NCI-H1105 (cell line): ENCODE measurements around the gene L3MBTL4.
"Not testable (repeated sequence)": the region's sequence is repeated elsewhere in the genome, so short reads cannot be mapped to it uniquely, and the experiment has no call there.

Experiments
- DNase-seq: peaks from one replicate; lab custom pipeline; 2025; lab: John Stamatoyannopoulos, UW

L3MBTL4 gene

DNA sequence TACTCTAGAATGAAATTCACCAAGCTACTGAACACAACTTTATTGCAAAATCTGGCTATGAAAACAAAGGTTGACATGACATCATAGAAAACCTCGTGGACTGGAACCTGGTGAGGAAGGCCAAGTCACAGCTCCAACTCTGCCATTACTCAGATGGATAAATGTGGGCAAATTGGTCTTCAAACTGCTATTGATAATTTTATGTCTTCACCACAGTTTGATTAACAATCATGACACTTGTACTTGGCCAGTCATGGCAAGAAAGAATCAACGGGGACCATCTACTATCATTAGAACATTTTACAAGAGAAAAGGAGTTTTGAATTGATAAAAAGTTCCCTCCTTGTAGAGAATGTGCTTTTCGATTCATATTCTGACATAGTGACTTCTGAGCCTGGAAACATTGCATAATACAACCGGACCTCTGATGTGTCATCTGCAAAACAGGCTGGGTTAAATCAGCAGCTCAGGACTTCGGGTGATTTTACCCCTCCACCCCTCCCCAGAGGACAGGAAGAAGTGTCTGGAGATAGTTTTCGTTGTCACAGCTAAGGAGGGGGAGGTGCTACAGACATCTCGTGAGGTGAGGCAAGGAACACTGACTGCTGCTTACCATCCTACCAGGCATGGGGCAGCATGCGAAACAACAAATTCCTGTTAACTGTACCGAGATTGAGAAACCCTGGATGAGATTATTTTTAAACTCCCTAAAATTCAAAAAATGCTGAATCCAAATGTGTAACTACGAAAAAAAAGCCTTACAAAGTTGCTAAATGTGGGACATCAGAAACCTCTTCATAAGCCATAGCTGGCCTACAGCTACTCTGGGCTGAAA lies 8.4 kb downstream of the L3MBTL4 start:
- DNase-seq = no peak

GRCh38 chr18:6405237-6406074 lies 9.3 kb downstream of the L3MBTL4 start:
- DNase-seq = no peak

- DNase-seq = no peak
Observed at GRCh38 chr18:6404834-6405233, 9.9 kb downstream of the L3MBTL4 start.

DNA sequence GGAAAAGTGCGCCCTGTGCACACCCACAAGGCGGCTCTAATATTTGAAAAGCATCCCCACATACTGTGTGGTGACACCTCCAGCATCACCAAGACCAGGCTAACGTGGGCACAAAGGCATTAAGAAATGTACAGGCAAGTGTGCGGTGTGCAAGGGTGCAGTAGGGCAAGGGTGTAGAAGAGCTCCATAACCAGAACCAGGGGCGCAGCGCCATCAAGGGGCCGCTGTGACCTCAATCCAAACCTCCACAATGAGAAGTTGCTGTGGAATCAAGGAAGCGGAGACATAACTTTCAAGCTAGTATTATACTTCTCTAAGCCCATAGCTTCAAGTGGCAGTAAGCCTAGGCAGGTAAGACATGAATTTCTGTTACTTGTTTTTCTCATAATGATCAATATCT lies 13.0 kb downstream of the L3MBTL4 start:
- no peak for DNase-seq

DNA sequence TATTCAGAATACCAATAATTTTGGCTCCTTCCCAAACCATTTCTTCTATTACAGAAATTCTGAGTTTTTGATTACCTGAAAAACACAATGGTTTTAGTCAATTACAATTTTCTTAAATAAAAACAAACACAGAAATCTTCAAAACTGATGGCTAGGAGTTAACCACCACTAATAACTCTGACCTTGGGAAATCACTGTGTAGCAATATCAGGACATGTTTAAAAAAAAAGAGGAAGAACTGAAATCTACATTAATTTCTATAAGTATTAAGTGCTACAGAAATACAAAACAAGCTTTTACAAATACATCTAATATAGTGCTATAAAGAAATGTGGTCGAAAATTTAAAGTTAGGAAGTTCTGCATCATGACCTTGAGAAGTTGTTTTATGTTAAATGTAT lies 14.9 kb downstream of the L3MBTL4 start:
- no peak for DNase-seq

GRCh38 chr18:6397931-6398566 lies 16.7 kb downstream of the L3MBTL4 start:
- peak; percentile 22 for DNase-seq

- no peak for DNase-seq
Observed at GRCh38 chr18:6396847-6397246, 17.9 kb downstream of the L3MBTL4 start.

DNA sequence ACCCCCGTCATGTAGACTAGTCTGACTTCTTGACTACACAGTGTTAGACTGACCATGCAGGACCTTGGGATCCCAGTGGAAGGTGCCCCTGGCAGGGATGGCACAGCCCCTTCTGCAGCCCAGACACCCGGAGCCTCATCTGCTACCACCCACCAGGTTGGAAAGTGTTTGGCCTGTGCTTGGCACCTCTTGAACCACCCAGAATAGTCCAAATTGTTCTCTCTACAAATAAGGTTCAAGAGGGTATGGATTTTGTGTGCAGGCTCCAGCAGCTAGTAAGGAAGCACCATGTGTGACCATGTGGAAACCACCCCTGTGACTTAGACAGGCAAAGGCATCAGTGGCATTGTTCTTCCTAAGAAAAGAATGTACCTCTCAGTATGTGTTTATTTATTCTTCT lies 18.4 kb downstream of the L3MBTL4 start:
- no peak for DNase-seq

DNA sequence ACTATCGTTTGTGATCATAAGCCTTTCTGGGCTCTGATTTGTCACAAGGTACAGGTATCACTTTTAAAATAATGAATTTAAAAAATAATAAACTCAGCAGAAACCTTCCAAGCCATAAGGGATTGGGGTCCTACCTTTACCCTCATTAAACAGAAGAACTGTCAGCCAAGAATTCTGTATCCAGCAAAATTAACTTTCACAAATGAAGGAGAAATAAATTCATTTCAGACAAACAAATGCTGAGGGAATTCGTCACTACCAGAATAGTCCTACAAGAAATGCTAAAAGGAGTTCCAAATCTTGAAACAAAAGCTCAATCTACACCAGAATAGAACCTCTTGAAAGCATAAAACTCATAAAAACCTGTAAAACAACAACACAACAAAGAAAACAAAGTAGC lies 25.7 kb downstream of the L3MBTL4 start:
- no peak for DNase-seq

GRCh38 chr18:6382963-6383362 lies 31.7 kb downstream of the L3MBTL4 start:
- DNase-seq = no peak

DNA sequence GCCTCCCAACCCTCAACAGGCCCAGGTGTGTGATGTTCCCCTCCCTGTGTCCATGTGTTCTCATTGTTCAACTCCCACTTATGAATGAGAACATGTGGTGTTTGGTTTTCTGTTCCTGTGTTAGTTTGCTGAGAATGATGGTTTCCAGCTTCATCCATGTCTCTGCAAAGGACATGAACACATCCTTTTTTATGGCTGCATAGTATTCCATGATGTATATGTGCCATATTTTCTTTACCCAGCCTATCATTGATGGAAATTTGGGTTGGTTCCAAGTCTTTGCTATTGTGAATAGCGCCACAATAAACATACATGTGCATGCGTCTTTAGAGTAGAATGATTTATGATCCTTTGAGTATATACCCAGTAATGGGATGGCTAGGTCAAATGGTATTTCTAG lies 37.2 kb downstream of the L3MBTL4 start:
- not testable (repeated sequence) for DNase-seq

DNA sequence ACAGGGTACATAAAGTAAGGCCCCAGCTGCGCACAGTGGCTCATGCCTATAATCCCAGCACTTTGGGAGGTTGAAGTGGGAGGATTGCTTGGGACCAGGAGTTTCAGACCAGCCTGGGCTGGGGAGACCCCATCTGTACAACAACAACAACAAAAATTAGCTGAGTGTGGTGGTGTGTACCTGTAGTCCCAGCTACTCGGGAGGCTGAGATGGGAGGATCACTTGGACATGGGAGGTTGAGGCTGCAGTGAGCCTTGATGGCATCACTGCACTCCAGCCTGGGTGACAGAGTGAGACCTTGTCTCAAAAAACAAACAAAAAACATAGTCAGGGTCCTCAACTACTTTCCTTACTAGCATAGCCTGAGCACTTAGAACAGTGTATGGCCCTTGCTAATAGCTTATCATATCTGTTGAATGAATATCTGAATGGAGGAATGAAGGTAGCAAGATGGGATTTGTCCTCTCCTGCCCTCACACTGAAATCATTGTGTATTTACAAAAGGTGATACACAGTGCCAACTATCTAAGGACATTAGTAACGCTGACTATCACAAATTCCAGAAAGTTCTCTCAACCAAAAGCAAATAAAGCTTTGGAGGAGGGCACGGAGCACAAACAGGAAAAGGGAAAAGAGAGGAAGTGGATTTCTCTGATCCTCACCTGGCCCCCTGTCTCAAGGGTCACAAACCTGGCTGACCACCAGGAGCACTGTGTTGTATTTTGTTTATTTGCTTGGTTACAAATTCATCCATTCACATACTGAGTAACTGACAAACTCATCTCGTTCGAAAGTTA lies 38.1 kb downstream of the L3MBTL4 start:
- no peak for DNase-seq

DNA sequence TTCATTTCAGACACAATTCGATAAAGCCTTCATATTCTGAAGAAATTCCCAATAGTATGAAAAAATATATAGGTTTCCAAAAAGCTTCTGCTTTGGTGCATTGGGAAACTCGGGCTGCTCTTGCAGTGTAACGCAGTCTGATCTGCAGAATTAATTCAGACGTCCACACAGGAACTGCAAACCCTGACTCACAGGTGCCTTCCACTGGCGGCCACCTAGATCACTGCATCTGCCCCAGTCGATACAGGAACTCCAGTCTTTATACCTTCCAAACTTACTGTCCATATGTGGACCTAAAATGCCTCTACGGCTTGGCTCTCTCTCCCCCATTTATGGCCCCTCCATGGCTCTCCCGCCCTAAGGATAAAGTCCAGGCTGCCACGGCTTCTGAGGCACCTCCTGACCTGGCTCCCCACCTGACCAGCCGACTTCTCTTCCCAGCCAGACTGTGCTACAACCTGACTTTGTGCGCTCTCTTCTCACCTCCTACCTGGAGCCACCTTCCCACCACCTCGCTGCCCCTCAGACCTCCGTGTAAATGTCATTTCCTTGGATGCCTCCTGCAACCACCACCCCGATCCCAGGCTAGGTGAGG lies 39.7 kb downstream of the L3MBTL4 start:
- no peak for DNase-seq

DNA sequence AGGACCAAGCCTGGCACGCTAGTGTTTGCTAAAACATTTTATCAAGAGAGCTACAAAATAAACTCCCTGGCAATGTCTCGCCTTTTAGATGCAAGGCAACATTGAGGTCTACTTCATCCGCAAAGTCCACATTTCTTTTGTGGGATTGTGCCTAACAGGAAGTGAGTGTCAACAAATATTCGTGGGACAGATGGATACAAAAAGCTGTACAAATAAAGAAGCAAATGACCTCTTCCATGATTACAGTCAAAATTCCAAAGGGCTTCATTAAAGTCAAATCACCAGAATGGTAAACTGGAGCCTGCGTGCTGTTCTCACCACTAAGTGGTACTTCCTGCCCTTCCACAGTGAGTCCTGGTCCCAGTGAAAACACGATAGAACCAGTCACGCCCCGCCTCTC lies 40.4 kb downstream of the L3MBTL4 start:
- DNase-seq = no peak

GRCh38 chr18:6373187-6373586 lies 41.5 kb downstream of the L3MBTL4 start:
- no peak for DNase-seq

DNA sequence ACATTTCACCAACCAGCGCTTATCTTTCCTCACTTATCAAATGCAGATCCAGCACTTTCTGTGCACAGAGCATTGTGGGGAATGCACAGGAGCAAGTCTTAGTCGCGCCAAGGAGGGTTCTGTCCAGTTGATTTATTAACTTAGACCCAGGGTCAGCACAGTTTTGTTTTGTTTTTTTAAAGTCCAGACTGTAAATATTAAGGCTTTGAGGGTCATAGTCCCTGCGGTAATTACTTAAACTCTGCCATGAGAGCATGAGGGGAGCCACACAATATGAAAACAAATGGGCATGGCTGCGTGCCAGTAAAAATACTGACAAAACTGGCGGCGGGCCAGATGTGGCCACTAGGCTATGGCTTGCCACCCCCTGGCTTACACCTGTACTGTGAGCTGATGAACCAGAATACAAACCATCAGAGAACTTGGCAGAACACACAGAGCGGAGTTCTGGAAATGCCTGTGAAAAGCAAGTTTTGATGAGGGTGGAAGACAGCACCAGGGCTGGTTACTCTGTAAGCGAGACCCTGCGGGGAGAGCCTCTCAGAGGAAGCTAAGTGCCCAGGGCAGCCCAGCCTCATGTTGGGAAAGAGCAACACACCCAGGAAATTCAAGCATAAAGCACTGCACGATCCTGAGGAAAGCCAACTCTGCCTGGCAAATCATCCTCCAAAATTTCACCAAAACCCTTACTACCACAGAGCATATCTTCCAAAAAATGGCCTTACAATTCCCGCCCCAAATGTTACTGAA lies 43.6 kb downstream of the L3MBTL4 start:
- peak; percentile 74 for DNase-seq

DNA sequence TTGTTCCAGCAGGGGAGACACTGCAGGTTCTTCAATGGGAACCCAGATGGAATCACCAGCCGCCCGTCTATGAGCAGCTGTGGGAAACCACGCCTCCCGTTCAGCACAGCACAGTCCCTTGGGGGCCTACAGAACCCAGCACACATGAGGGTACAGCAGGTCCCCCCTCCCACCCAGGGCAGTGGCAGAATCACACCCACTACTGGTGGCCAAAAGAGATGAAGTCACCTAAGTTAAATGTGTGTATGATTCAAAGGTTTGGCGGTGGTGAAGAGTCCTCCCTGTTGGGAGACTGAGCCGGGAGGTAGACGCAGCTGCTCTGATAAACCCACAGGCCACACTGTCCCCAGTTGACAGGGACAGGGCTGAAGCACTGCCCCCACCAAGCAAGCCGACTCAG lies 44.3 kb downstream of the L3MBTL4 start:
- DNase-seq = peak; percentile 21

DNA sequence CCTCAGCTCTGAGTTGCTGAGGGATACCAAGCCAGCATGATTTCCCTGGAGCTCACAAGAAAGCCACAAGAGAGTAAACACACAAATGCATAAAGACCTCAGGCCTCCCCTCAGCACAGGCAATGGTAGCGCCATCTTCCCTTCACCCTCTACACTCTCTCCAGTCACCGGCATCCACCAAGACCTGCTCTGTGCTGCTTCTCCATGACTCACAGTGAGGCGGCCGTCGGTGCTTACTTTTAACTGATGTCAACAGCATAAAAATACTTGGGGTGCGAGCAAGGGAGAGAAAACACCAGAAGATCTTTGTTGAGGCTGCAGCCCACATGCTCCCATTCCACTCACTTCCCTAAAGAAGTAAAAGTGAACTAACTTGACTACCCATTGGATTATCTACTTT lies 46.7 kb downstream of the L3MBTL4 start:
- no peak for DNase-seq

DNA sequence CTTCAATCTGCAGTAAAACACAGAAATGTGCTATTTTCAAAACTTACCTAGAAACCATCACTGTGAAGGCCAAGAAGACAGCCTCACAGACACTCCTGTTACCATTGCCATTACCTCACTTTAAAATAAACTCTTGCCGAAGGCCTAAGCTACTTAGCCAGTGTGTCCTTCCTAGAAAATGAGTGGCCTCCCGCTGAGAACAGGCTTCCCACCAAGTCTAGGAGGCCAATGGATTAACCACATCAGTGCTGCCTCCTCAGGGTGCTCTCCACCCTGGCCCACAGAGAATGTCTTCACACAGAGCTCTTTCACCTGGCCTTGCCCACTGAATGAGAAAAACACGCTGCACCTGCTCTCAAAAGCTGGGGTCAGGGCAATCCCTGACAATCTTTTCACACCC lies 47.5 kb downstream of the L3MBTL4 start:
- no peak for DNase-seq

DNA sequence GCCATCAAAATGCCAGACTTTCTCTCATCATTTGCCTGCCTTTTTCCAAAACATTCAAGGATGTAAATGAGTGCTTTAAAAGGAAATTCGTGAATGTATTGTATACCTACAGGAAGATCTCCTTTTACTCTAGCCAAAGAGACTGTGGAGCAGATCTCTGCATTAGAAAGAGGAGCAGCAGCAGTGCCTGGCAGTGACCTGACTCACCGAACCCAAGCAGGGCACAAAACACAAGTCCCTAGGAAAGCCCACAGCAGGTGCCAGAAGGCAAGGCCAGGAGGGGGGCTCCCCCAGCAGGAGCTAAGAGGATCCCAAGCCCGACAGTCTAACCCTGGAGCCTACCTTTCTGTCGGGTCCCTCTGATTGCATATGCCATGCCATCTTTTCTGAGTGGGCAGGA lies 47.9 kb downstream of the L3MBTL4 start:
- DNase-seq = no peak

DNA sequence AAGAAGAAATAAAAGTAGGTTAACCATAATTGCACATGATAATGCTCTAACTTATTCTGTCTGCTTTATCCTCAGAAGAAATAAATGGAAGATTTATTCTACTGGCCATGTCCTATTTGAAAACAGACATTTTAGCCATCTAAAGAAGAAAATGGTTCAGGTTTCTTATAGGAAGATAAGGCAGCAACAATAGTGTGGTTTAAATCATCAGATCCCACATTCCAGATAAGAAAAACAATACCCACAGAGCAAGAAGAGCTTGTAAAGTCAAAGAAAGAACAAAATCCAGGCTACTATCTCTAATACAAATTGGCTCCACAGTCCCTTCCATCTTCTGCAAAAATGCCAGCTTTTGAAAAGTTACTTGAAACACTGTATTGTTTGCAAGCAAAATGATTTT lies 49.3 kb downstream of the L3MBTL4 start:
- DNase-seq = no peak
